HG03280 (cell line): ENCODE results near the gene FCRLB.
A peak's percentile ranks its signal among the peaks of the same experiment; 100 is the strongest.
"Not testable (repeated sequence)": the region's sequence is repeated elsewhere in the genome, so short reads cannot be mapped to it uniquely, and the experiment has no call there.

Source experiments
- ATAC-seq: cut with Tn5 transposase; IDR thresholded peaks from one replicate; pipeline ENCODE4 v1.9.1; 2021; ENCODE audit warnings: mild to moderate bottlenecking, moderate library complexity; ENCODE audit not compliant: unreplicated experiment

FCRLB gene

DNA sequence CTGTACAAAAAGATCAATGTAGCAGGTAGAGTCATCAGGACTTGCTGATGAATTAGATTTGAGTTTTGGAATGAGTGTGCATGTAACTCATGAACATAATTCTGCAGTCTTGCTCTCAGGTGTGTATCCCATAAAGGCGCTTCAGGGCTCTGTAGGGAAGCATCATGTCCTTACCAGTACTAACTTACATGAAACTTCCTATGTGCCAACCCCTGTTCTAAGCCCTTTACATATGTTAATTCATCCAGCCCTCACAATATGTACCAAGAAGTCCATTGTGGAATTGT is 2.1 kb upstream of the FCRLB start:
- ATAC-seq, result no peak

DNA sequence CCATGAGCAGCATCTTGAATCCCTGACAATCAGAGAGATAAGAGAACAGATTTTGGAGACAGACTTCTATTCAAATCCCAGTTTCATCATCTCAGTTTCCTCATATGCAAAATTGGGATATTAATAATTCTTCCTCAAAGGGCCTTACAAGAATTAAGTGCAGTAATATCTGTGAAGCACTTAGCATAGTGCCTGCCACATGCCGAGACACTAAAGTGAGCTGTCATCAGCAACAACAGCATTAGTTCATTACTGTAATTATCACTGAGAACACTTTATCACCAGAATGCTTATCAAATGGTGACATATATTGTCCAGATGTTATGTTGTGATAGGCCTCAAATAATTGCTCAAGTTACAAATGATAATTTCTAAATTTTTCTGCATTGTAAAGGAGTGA is 922 bp upstream of the FCRLB start:
- no peak for ATAC-seq

- ATAC-seq, result no peak
These were observed 497 bp downstream of the FCRLB start for GRCh38 chr1:161721738-161722343.

- ATAC-seq, result no peak
These were observed 1.1 kb downstream of the FCRLB start for GRCh38 chr1:161722406-161722805.

DNA sequence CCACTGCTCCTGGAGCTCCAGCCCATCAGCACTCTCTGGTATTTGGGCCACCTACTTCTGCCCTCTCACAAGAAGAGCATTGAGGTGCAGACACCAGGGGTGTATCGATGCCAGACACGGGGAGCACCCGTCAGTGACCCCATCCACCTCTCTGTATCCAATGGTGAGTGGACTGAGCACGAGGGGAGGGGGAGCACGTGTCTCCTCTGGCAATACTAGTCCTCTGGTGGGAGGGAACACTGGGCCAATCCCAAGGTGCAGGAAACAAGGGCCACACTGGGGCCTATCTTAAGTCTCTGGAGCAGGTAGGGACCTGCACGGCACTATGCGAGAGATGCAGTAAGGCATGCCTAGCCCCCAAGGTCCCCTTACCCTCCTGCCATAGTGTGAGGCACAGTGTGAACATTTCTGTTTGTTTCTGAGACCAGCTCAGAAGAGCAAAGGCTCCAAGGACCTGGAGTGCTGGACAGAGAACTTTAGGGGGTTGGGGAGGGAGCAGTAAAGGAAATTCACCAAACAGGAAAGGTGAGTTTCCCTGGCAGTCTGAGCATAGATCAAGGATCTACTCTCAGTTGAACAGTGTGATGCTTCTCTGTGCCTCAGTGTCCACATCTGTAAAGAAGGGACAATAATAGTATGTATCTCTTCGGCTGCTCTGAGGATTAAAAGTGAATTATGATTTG is 2.3 kb downstream of the FCRLB start:
- ATAC-seq, result no peak

DNA sequence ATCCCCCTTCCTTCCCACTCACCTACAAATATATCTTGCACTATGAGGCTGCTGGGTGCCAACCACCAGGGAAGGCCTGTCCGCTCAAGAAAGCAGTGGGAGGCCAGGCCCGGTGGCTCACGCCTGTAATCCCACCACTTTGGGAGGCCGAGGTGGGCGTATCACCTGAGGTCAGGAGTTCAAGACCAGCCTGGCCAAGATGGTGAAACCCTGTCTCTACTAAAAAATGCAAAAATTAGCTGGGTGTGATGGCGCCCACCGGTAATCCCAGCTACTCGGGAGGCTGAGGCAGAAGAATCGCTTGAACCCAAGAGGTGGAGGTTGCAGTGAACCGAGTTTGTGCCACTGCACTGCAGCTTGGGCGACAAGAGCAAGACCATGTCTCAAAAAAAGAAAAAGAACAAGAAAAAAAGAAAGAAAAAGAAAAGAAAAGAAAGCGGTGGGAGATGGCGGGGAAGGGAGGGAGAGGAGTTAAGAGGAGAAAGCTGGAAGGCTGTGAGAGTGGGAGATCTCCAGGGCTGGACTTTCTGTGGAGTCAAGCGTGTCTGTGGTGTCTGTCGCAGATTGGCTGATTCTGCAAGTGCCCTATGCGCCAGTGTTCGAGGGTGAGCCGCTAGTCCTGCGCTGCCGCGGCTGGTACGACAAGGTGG is 4.0 kb downstream of the FCRLB start:
- not testable (repeated sequence) for ATAC-seq

- peak; percentile 22 for ATAC-seq
These were observed 4.6 kb downstream of the FCRLB start for GRCh38 chr1:161725908-161726472.

- ATAC-seq, result peak; percentile 72
These were observed 5.3 kb downstream of the FCRLB start for GRCh38 chr1:161726473-161727255.

- no peak for ATAC-seq
These were observed 6.0 kb downstream of the FCRLB start for GRCh38 chr1:161727256-161727924.

DNA sequence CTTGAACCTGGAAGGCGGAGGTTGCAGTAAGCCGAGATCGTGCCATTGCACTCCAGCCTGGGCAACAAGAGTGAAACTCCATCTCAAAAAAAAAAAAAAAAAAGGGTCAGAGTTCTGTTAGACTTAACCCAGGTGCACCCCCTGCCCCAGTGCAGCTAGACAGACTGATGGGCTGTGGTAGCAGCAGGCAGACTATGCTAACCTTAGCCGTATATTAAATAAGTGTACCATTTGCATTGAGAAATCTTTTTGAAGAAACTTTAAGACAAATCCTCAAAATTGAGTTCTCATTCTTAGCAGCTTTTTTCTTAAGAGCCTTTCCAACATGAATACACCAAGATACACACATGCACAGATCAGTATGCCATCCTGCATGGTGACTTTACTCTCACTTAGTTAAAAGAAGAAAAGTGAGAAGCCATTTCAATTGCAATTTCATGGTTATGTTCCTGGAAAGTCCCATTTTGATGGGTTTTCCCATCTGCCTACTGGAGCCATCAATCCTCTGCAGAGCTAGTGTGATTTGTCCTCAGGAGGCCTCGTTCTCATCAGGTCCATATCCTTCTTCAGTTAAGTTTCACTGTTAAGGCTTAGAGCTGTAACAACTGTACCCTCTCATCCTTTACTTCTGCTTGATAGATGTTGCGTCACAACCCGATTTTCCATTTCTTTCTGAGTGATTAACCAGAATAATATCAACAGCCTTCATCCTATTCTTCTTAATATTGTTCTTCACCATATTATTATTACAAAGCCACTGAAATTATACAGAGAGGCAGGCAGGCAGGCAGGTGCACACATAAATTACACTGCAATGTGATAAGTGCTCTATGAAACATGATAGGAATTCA is 7.3 kb downstream of the FCRLB start:
- ATAC-seq, result no peak

GRCh38 chr1:161730050-161730564 is 8.8 kb downstream of the FCRLB start:
- ATAC-seq, result no peak

DNA sequence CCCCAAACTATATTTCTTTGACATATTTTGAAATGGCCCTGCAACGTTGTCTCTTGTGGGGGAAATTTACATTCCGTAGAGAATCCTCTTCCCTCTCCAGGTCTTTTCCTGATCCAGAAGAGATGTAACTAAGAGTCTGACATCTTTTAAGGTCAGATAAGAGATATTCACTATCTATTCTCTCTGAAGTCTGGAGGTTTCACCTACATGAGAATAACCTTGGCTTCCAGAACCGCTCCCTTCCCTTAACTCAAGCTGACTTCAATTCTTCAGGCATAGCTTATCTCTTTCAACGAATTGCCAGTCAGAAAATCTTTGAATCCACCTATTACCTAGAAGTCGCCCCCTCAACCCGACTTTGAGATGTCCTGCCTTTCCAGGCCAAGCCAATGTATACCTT is 9.9 kb downstream of the FCRLB start:
- no peak for ATAC-seq

DNA sequence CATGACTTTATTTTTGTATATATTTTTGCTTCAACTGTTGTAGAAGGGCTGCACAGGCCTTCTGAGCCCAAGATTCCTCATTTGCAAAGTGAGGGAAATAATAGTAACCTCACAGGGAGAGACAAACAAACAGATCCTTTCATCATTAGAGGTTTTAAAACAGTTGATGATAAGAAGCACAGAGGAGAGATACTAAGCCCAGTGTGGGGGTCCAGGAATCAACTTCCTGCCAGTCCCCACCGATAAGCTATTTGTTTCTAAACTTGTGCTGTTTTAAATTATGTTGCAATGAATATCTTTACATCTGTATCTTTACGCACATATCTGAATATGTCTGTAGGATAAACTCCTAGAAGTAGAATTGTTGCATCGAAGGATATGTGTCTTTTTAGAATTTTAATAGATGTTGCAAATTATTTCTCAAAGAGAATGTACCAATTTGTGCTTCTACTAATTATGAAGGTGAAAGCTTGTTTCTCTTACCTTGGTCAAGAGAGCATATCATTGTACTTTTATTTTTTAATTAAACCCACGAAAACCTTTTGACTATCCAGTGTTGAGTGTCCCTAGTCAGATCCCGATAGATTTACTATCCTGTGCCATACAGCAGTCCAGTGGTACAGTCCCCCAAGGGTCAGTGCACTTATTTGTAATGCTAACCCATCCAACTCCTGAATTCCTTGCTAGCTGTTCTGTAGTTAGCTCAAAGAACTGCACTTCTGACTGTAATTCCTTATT is 10.8 kb downstream of the FCRLB start:
- no peak for ATAC-seq

GRCh38 chr1:161733526-161733925 is 12.2 kb downstream of the FCRLB start:
- no peak for ATAC-seq

GRCh38 chr1:161735837-161736236 is 14.5 kb downstream of the FCRLB start:
- no peak for ATAC-seq

GRCh38 chr1:161736335-161736969 is 15.1 kb downstream of the FCRLB start:
- ATAC-seq, result no peak

GRCh38 chr1:161737625-161738024 is 16.3 kb downstream of the FCRLB start:
- ATAC-seq, result no peak

GRCh38 chr1:161738627-161739287 is 17.4 kb downstream of the FCRLB start:
- peak; percentile 60 for ATAC-seq
